K562 (cell line): ENCODE measurements around the gene GNPAT. TPM values are rescaled to one million over a fixed set of nuclear protein-coding genes. Genes with fewer than 3 reads are reported as not detected.

ENCODE experiments used
- ATAC-seq: fragments of 200-7000 bp; cut with Tn5 transposase; 3 replicates; pipeline ENCODE4 v1.9.1; 2020; ENCODE audit warnings: moderate library complexity
- BruUV-seq: library from RNA; stranded (reverse); fragments of 400-500 nt; replicated peaks from 2 replicates; lab custom pipeline; 2021; lab: Mats Ljungman, UMichigan
- CTCF ChIA-PET: fragments of 300-600 bp; formaldehyde crosslinking; extraction: SDS; loops from one replicate; lab custom pipeline; 2021; ENCODE audit warnings: low intra/inter-chr PET ratio; lab: Yijun Ruan, JAX
- POLR2A ChIA-PET: fragments of 300-600, 350-650 bp; sonication (Branson Sonifier 250); formaldehyde crosslinking; extraction: SDS; loops from one replicate; lab custom pipeline; 2021; ENCODE audit warnings: antibody characterized with exemption, inconsistent platforms; lab: Yijun Ruan, JAX
- DNase-seq, 4 experiments: peaks; one replicate each; pipeline versions ENCODE4 v3.0.0 to v3.0.0-alpha.2; 2011 to 2018; ENCODE audit warnings: low spot score in 3 of 4, mixed read lengths in 3 of 4; ENCODE audit errors: extremely low read depth in 1 of 4
- FAIRE-seq: peaks from 2 replicates; lab custom pipeline; 2011; peaks lifted over from hg19 to GRCh38; lab: Jason Lieb, UNC
- H2AFZ ChIP-seq: 2 replicates; pipeline ENCODE4 v1.6.0; 2011; ENCODE audit warnings: low read depth, low read length, control low read depth, inconsistent platforms
- H3K27ac ChIP-seq: fragments of 200-600 bp; 3 replicates; pipeline ENCODE4 v1.8.0; 2011; ENCODE audit warnings: low read depth, mild to moderate bottlenecking, control low read depth, inconsistent platforms, low read length, moderate library complexity, mixed read lengths; ENCODE audit errors: extremely low read depth
- H3K27me3 ChIP-seq, 2 experiments: fragments of 300-600 bp in 1 of 2; 2 replicates in 1 of 2; 3 replicates in 1 of 2; pipeline versions ENCODE4 v1.6.0 to v1.8.0; 2011; ENCODE audit warnings: inconsistent platforms in 2 of 2, low read length in 2 of 2, mild to moderate bottlenecking in 1 of 2, mixed read lengths in 1 of 2, moderate library complexity in 1 of 2; ENCODE audit not compliant: control insufficient read depth in 2 of 2, insufficient read depth in 2 of 2
- H3K36me3 ChIP-seq: fragments of 300-600 bp; 3 replicates; pipeline ENCODE4 v1.8.0; 2011; ENCODE audit warnings: mild to moderate bottlenecking, low read length, inconsistent platforms; ENCODE audit not compliant: control insufficient read depth, insufficient read depth
- H3K4me1 ChIP-seq, 2 experiments: fragments of 200-600 bp in 1 of 2; replicated peaks in 1 of 2; 2 replicates in 1 of 2; 3 replicates in 1 of 2; pipeline versions ENCODE4 v1.5.1 to v1.8.0; 2011; ENCODE audit warnings: inconsistent platforms in 2 of 2, low read length in 2 of 2, mild to moderate bottlenecking in 1 of 2, mixed read lengths in 1 of 2, moderate library complexity in 1 of 2; ENCODE audit not compliant: control insufficient read depth in 2 of 2, insufficient read depth in 2 of 2
- H3K4me2 ChIP-seq: 2 replicates; pipeline ENCODE4 v1.6.1; 2011; ENCODE audit warnings: low read length, control low read depth, inconsistent platforms, mixed read lengths; ENCODE audit not compliant: insufficient read depth
- H3K4me3 ChIP-seq: fragments of 200-600 bp; sonication (generic), shearing (Covaris generic); 2 replicates; pipeline ENCODE4 v1.5.1; 2016; ENCODE audit warnings: control low read depth, inconsistent platforms
- H3K79me2 ChIP-seq: fragments of 200-600 bp; 3 replicates; pipeline ENCODE4 v1.8.0; 2011; ENCODE audit warnings: low read length, inconsistent platforms; ENCODE audit not compliant: control insufficient read depth, insufficient read depth
- H3K9ac ChIP-seq, 2 experiments: 2 replicates each; pipeline versions ENCODE4 v1.6.0 to v1.6.1; 2011; ENCODE audit warnings: low read depth in 2 of 2, low read length in 2 of 2, control low read depth in 1 of 2, inconsistent platforms in 1 of 2, mild to moderate bottlenecking in 1 of 2, mixed read lengths in 1 of 2; ENCODE audit not compliant: insufficient read depth in 1 of 2
- H3K9me1 ChIP-seq: one replicate; pipeline ENCODE4 v1.6.0; 2011; ENCODE audit warnings: inconsistent platforms, mild to moderate bottlenecking, low read length, moderate library complexity; ENCODE audit not compliant: control insufficient read depth, insufficient read depth
- H3K9me3 ChIP-seq: replicated peaks from 2 replicates; pipeline ENCODE4 v1.5.1; 2011; ENCODE audit warnings: low read depth, low read length, inconsistent platforms; ENCODE audit not compliant: control insufficient read depth, insufficient read depth
- H4K20me1 ChIP-seq: replicated peaks from 2 replicates; pipeline ENCODE4 v1.6.1; 2011; ENCODE audit warnings: low read length, inconsistent platforms, mixed read lengths; ENCODE audit not compliant: control insufficient read depth, insufficient read depth
- C11orf30 ChIP-seq: fragments of 450-650 bp; IDR thresholded peaks from 2 replicates; pipeline ENCODE4 v1.6.1; 2016; ENCODE audit warnings: low read depth, mild to moderate bottlenecking
- ESRRA ChIP-seq: fragments of 450-650 bp; IDR thresholded peaks from 2 replicates; pipeline ENCODE4 v1.6.1; 2014; ENCODE audit warnings: low read depth, mild to moderate bottlenecking, moderate library complexity, borderline replicate concordance
- HDAC1 ChIP-seq, 2 experiments: fragments of 450-650 bp; IDR thresholded peaks; 2 replicates each; pipeline ENCODE4 v1.6.1; 2016 to 2017; ENCODE audit warnings: inconsistent platforms in 1 of 2, mild to moderate bottlenecking in 1 of 2, moderate library complexity in 1 of 2
- HDGF ChIP-seq: fragments of 450-650 bp; IDR thresholded peaks from 2 replicates; pipeline ENCODE4 v1.6.1; 2016
- MAX ChIP-seq: sonication (generic); formaldehyde crosslinking; IDR thresholded peaks from 2 replicates; pipeline ENCODE4 v1.9.0; 2022; ENCODE audit warnings: mild to moderate bottlenecking, missing genetic modification reagents
- MBD1 ChIP-seq: fragments of 250-450 bp; sonication (Bioruptor Pico); IDR thresholded peaks from 2 replicates; pipeline ENCODE4 v1.8.0; 2022; ENCODE audit warnings: inconsistent platforms
- MLX ChIP-seq, 2 experiments: fragments of 450-650 bp in 1 of 2; sonication (generic) in 1 of 2; formaldehyde crosslinking; conservative IDR thresholded peaks; 2 replicates each; pipeline versions ENCODE4 v1.4.0 to v1.8.1; 2020 to 2022; ENCODE audit warnings: mild to moderate bottlenecking in 1 of 2, missing genetic modification reagents in 1 of 2
- ZNF121 ChIP-seq: sonication (generic); formaldehyde crosslinking; conservative IDR thresholded peaks from 2 replicates; pipeline ENCODE4 v1.8.0; 2022; ENCODE audit warnings: missing genetic modification reagents
- ZNF184 ChIP-seq: sonication (generic); formaldehyde crosslinking; IDR thresholded peaks from 2 replicates; pipeline ENCODE4 v1.5.0; 2020; ENCODE audit warnings: missing genetic modification reagents
- ZNF239 ChIP-seq: fragments of 250-450 bp; sonication (Bioruptor Pico); IDR thresholded peaks from 2 replicates; pipeline ENCODE4 v1.4.0; 2020; ENCODE audit warnings: mild to moderate bottlenecking
- ZNF445 ChIP-seq: fragments of 250-450 bp; sonication (Bioruptor Pico); IDR thresholded peaks from 2 replicates; pipeline ENCODE4 v1.4.0; 2020; ENCODE audit warnings: low read depth, mild to moderate bottlenecking, moderate library complexity
- ZNF583 ChIP-seq: fragments of 250-450 bp; sonication (Bioruptor Pico); IDR thresholded peaks from 2 replicates; pipeline ENCODE4 v1.4.0; 2020
- WGBS: fragments of 100-300 bp; shearing (Covaris generic); methylation state at CpG from one replicate; pipeline ENCODE4 v1.1.6; 2016; ENCODE audit warnings: low coverage, mixed read lengths; ENCODE audit not compliant: insufficient coverage; ENCODE audit errors: missing lambda C conversion rate; 5-methylcytosine and 5-hydroxymethylcytosine counted together
- in situ Hi-C: fragments of 300-500 bp; cut with MboI; formaldehyde crosslinking; loops from 4 replicates; pipeline ENCODE4 v1.15.0; 2018; ENCODE audit warnings: inconsistent platforms, mixed read lengths
- intact Hi-C: fragments of 100-400 bp; cut with micrococcal nuclease; formaldehyde crosslinking; loops from 2 replicates; pipeline ENCODE4 v1.14.2; 2022
- polyA plus RNA-seq, 8 experiments: library from polyadenylated mRNA; depleted of rRNA in 4 of 8; stranded (reverse) in 5 of 8; unstranded in 3 of 8; fragments of >200 nt; fragmentation: Nextera tagmentation in 2 of 8; fragmentation: Illumina TruSeq in 1 of 8; extraction: Ambion mirVana in 2 of 8; extraction: Trizol in 1 of 8; gene quantifications; 2 replicates each; pipeline versions ENCODE4 v1.2.1 to v1.2.3, GENCODE V29; 2011 to 2014; ENCODE audit warnings: inconsistent platforms in 1 of 8, missing spikeins in 1 of 8
- total RNA-seq, 7 experiments: library from RNA; depleted of rRNA in 6 of 7; stranded (reverse); fragments of >200 nt in 6 of 7; fragmentation: Illumina TruSeq in 2 of 7; extraction: Trizol in 2 of 7; gene quantifications; 2 replicates each; pipeline versions ENCODE4 v1.2.1 to v1.2.3, GENCODE V29; 2011 to 2021; ENCODE audit warnings: low replicate concordance in 1 of 7

Gene GNPAT
- total and polyA plus RNA-seq, 9 of the 15 experiments (the other 6 are each of a cell fraction or from before 2014, with no cell fraction given), result 32.1 to 68.8 (median 50.7) TPM

GRCh38 chr1:231231511-231231910 is 9.5 kb upstream of the GNPAT start (continued):
- TF ChIP-seq MLX (CRISPR knock-in tag; conservative IDR thresholded peaks at IDR 0.05) (no peak), ESRRA (no peak), C11orf30 (no peak)

- Histone ChIP-seq H3K27ac (no peak overlapping the region), H3K79me2 (peaks cover 3% of the 10 kb centered on the region; the same call in 1 of the 3 replicates), H3K4me3 (no peak overlapping the region), H3K27me3 (no peaks in the 10 kb centered on the region), H3K4me2 (no peak overlapping the region), H4K20me1 (0 out of 2 replicates have a peak, but pooled peaks cover 2% of the 10 kb centered on the region), H3K4me1 (peaks cover 0 to 10% of the 10 kb centered on the region in 2 experiments; a peak in 2 of 5 replicates), H2AFZ (no peak overlapping the region), H3K9me3 (no peaks in the 10 kb centered on the region), H3K9ac (no peak overlapping the region), H3K36me3 (peaks cover 61% of the 10 kb centered on the region), H3K9me1 (no peaks in the 10 kb centered on the region)
- intact Hi-C loops (no loop called here), in situ Hi-C loops (no loop called here)
- CTCF ChIA-PET, result no interaction called here
- no TSS peak for BruUV-seq
- ATAC-seq, result no peak
- TF ChIP-seq MBD1 (CRISPR knock-in tag) (no peak), MAX (no peak), ZNF121 (CRISPR knock-in tag) (peak; percentile 53; the same call in 1 of the 2 replicates), ZNF445 (no peak), HDGF (no peak), HDAC1 (IDR thresholded peaks at IDR 0.05) (no peak), ZNF184 (CRISPR knock-in tag) (no peak), ZNF239 (CRISPR knock-in tag) (no peak), ZNF583 (CRISPR knock-in tag) (no peak)
- FAIRE-seq, result no peak
- POLR2A ChIA-PET, result interaction anchor here (1.5 kb wide), 1 partner anchor 9 kb away, joined by 3 read pairs; no protein-coding TSS in a partner anchor
- WGBS, result 89% methylated on average over 14 of the region's 14 CpGs
- no peak for DNase-seq
Measured at GRCh38 chr1:231232870-231233734, 7.9 kb upstream of the GNPAT start.
